Stimulated activated effector memory CD8-positive, alpha-beta T cell treated with anti-CD3 and anti-CD28 coated beads, Interleukin-12 subunit alpha, Interleukin-12 subunit beta, amount 100 ng/mL, for 72 hours (primary cell): Measurements from ENCODE around the gene TIE1.
A peak's percentile ranks its signal among the peaks of the same experiment; 100 is the strongest.

ENCODE experiments used
- ATAC-seq: fragments of 150-1000 bp; cut with Tn5 transposase; 2 replicates; pipeline ENCODE4 v1.10.0; 2021
- DNase-seq, 2 donors: peaks; one replicate each; pipeline ENCODE4 v3.0.0; 2021 to 2022; ENCODE audit warnings: low spot score in 2 of 2
- H3K27ac Mint-ChIP-seq: one replicate; pipeline ENCODE4 v1.8.0; 2022; ENCODE audit warnings: mild to moderate bottlenecking, mixed read lengths
- H3K36me3 Mint-ChIP-seq: one replicate; pipeline ENCODE4 v1.8.0; 2022; ENCODE audit warnings: mild to moderate bottlenecking, mixed read lengths
- H3K4me1 Mint-ChIP-seq: one replicate; pipeline ENCODE4 v1.8.0; 2022; ENCODE audit warnings: mixed read lengths
- H3K4me3 Mint-ChIP-seq: one replicate; pipeline ENCODE4 v1.8.0; 2022; ENCODE audit warnings: mild to moderate bottlenecking, mixed read lengths
- H3K9me3 Mint-ChIP-seq: one replicate; pipeline ENCODE4 v1.8.0; 2022; ENCODE audit warnings: mixed read lengths

TIE1 gene

GRCh38 chr1:43327549-43328292, 26.9 kb downstream of the TIE1 start:
- H3K27ac Mint-ChIP-seq: no peak overlapping the region
- DNase-seq (no peak), ATAC-seq (no peak)
- H3K36me3 Mint-ChIP-seq: no peaks in the 10 kb centered on the region
- peaks cover 10% of the 10 kb centered on the region for H3K4me1 Mint-ChIP-seq
- H3K4me3 Mint-ChIP-seq: no peak overlapping the region
- H3K9me3 Mint-ChIP-seq: peaks cover 11% of the 10 kb centered on the region

GRCh38 chr1:43329995-43330751, 29.4 kb downstream of the TIE1 start:
- Mint-ChIP-seq H3K9me3 (peaks cover 3% of the 10 kb centered on the region), H3K4me3 (peak overlapping the region; percentile 12), H3K4me1 (peaks cover 10% of the 10 kb centered on the region), H3K27ac (peak overlapping the region; percentile 53), H3K36me3 (no peaks in the 10 kb centered on the region)
- DNase-seq (peak in 1 of 2 donors; percentile 58), ATAC-seq (peak; percentile 96)

- H3K36me3 Mint-ChIP-seq: no peaks in the 10 kb centered on the region
- DNase-seq (no peak), ATAC-seq (no peak)
- peaks cover 10% of the 10 kb centered on the region for H3K4me1 Mint-ChIP-seq
- no peak overlapping the region for H3K27ac Mint-ChIP-seq
- no peak overlapping the region for H3K4me3 Mint-ChIP-seq
- H3K9me3 Mint-ChIP-seq: no peaks in the 10 kb centered on the region
Observed at GRCh38 chr1:43331688-43332087, 30.9 kb downstream of the TIE1 start.

- Mint-ChIP-seq H3K4me1 (peaks cover 10% of the 10 kb centered on the region), H3K36me3 (no peaks in the 10 kb centered on the region), H3K9me3 (no peaks in the 10 kb centered on the region), H3K27ac (no peak overlapping the region), H3K4me3 (no peak overlapping the region)
- ATAC-seq: no peak
- DNase-seq: no peak
Observed at GRCh38 chr1:43334453-43335205, 33.8 kb downstream of the TIE1 start.

GRCh38 chr1:43337588-43337987, 36.8 kb downstream of the TIE1 start, which contains the start of gene MPL:
MPL (plus strand) TSS chr1:43337818; CDS start chr1:43337849, 31 bp downstream.
- Mint-ChIP-seq H3K4me3 (no peak within 1 kb of the TSS), H3K9me3 (no peaks in the 10 kb centered on the region), H3K36me3 (no peaks in the 10 kb centered on the region), H3K4me1 (no peaks in the 10 kb centered on the region), H3K27ac (peak within 1 kb of the TSS; percentile 38)
- DNase-seq (no peak), ATAC-seq (peak; percentile 26)

GRCh38 chr1:43338001-43338400, 37.2 kb downstream of the TIE1 start:
- ATAC-seq: no peak
- Mint-ChIP-seq H3K4me3 (no peak overlapping the region), H3K9me3 (no peaks in the 10 kb centered on the region), H3K36me3 (no peaks in the 10 kb centered on the region), H3K4me1 (no peaks in the 10 kb centered on the region), H3K27ac (no peak overlapping the region)
- DNase-seq: no peak

GRCh38 chr1:43339584-43340232, 38.9 kb downstream of the TIE1 start:
- no peaks in the 10 kb centered on the region for H3K4me1 Mint-ChIP-seq
- no peak overlapping the region for H3K27ac Mint-ChIP-seq

GRCh38 chr1:43340559-43340958, 39.8 kb downstream of the TIE1 start:
- no peak overlapping the region for H3K4me3 Mint-ChIP-seq
- no peaks in the 10 kb centered on the region for H3K9me3 Mint-ChIP-seq
- no peak for ATAC-seq
- peaks cover 6% of the 10 kb centered on the region for H3K4me1 Mint-ChIP-seq
- H3K27ac Mint-ChIP-seq: no peak overlapping the region
- DNase-seq: no peak
- H3K36me3 Mint-ChIP-seq: no peaks in the 10 kb centered on the region

More at GRCh38 chr1:43339584-43340232, 38.9 kb downstream of the TIE1 start:
- DNase-seq (no peak), ATAC-seq (no peak)
- Mint-ChIP-seq H3K36me3 (no peaks in the 10 kb centered on the region), H3K4me3 (no peak overlapping the region), H3K9me3 (no peaks in the 10 kb centered on the region)

- Mint-ChIP-seq H3K9me3 (no peaks in the 10 kb centered on the region), H3K27ac (no peak overlapping the region), H3K36me3 (no peaks in the 10 kb centered on the region), H3K4me1 (peaks cover 9% of the 10 kb centered on the region), H3K4me3 (no peak overlapping the region)
- ATAC-seq (no peak), DNase-seq (no peak)
Observed at GRCh38 chr1:43344267-43344850, 43.6 kb downstream of the TIE1 start.

- peak; percentile 69 for ATAC-seq
- no peaks in the 10 kb centered on the region for H3K36me3 Mint-ChIP-seq
- no peak overlapping the region for H3K27ac Mint-ChIP-seq
- peaks cover 16% of the 10 kb centered on the region for H3K4me1 Mint-ChIP-seq
- no peak overlapping the region for H3K4me3 Mint-ChIP-seq
- DNase-seq: no peak
- no peaks in the 10 kb centered on the region for H3K9me3 Mint-ChIP-seq
Observed at GRCh38 chr1:43345120-43345519, 44.3 kb downstream of the TIE1 start.

- H3K27ac Mint-ChIP-seq: no peak overlapping the region
- no peaks in the 10 kb centered on the region for H3K36me3 Mint-ChIP-seq
- no peaks in the 10 kb centered on the region for H3K9me3 Mint-ChIP-seq
- no peak overlapping the region for H3K4me3 Mint-ChIP-seq
- ATAC-seq (no peak), DNase-seq (no peak)
- peaks cover 18% of the 10 kb centered on the region for H3K4me1 Mint-ChIP-seq
Observed at GRCh38 chr1:43346636-43347035, 45.9 kb downstream of the TIE1 start.

- H3K27ac Mint-ChIP-seq: no peak overlapping the region
- H3K36me3 Mint-ChIP-seq: no peaks in the 10 kb centered on the region
- peak overlapping the region; percentile 64 for H3K4me3 Mint-ChIP-seq
- DNase-seq (no peak), ATAC-seq (no peak)
- no peaks in the 10 kb centered on the region for H3K9me3 Mint-ChIP-seq
- peaks cover 18% of the 10 kb centered on the region for H3K4me1 Mint-ChIP-seq
Observed at GRCh38 chr1:43348343-43348808, 47.6 kb downstream of the TIE1 start.

GRCh38 chr1:43348809-43349593, 48.2 kb downstream of the TIE1 start:
- Mint-ChIP-seq H3K36me3 (no peaks in the 10 kb centered on the region), H3K4me3 (peak overlapping the region; percentile 64), H3K27ac (peak overlapping the region; percentile 80), H3K4me1 (peaks cover 18% of the 10 kb centered on the region), H3K9me3 (no peaks in the 10 kb centered on the region)
- DNase-seq (peak; percentile 47 to 68), ATAC-seq (peak; percentile 86)
